ENCODE results near the gene TMEM236.

Gene TMEM236

GRCh38 chr10:17787087-17787961 lies 35.3 kb downstream of the TMEM236 start:
- peak; percentile 80 for DNase-seq (ENCODE audit: low read depth, low spot score)

- no peak for DNase-seq (ENCODE audit: low read depth, low spot score)
Observed at GRCh38 chr10:17788646-17789045, 36.6 kb downstream of the TMEM236 start.

GRCh38 chr10:17789396-17789795 lies 37.4 kb downstream of the TMEM236 start:
- no peak for DNase-seq (ENCODE audit: low read depth, low spot score)

GRCh38 chr10:17790651-17791050 lies 38.6 kb downstream of the TMEM236 start:
- DNase-seq (ENCODE audit: low read depth, low spot score) = no peak

- no peak for DNase-seq (ENCODE audit: low read depth, low spot score)
Observed at GRCh38 chr10:17792991-17793390, 41.0 kb downstream of the TMEM236 start.

- DNase-seq (ENCODE audit: low read depth, low spot score) = no peak
Observed at GRCh38 chr10:17793823-17794644, 42.0 kb downstream of the TMEM236 start.

GRCh38 chr10:17795083-17795482 lies 43.1 kb downstream of the TMEM236 start:
- DNase-seq (ENCODE audit: low read depth, low spot score) = no peak

GRCh38 chr10:17795813-17796594 lies 44.0 kb downstream of the TMEM236 start:
- no peak for DNase-seq (ENCODE audit: low read depth, low spot score)

GRCh38 chr10:17801507-17801906 lies 49.5 kb downstream of the TMEM236 start:
- no peak for DNase-seq (ENCODE audit: low read depth, low spot score)

GRCh38 chr10:17802350-17802749 lies 50.3 kb downstream of the TMEM236 start:
- DNase-seq (ENCODE audit: low read depth, low spot score) = no peak

- no peak for DNase-seq (ENCODE audit: low read depth, low spot score)
Observed at GRCh38 chr10:17802976-17803375, 51.0 kb downstream of the TMEM236 start.

- no peak for DNase-seq (ENCODE audit: low read depth, low spot score)
Observed at GRCh38 chr10:17805330-17805729, 53.3 kb downstream of the TMEM236 start.

GRCh38 chr10:17805921-17806577 lies 54.0 kb downstream of the TMEM236 start:
- peak; percentile 38 for DNase-seq (ENCODE audit: low read depth, low spot score)

GRCh38 chr10:17808971-17809841 lies 57.2 kb downstream of the TMEM236 start, which contains the start of gene MRC1:
MRC1 (plus strand) TSS chr10:17809348; CDS start chr10:17809466, 118 bp downstream.
- no peak for DNase-seq (ENCODE audit: low read depth, low spot score)

- no peak for DNase-seq (ENCODE audit: low read depth, low spot score)
Observed at GRCh38 chr10:17811146-17811865, 59.3 kb downstream of the TMEM236 start.

- no peak for DNase-seq (ENCODE audit: low read depth, low spot score)
Observed at GRCh38 chr10:17814973-17815372, 63.0 kb downstream of the TMEM236 start.

GRCh38 chr10:17816199-17816598 lies 64.2 kb downstream of the TMEM236 start:
- DNase-seq (ENCODE audit: low read depth, low spot score) = no peak

- DNase-seq (ENCODE audit: low read depth, low spot score) = no peak
Observed at GRCh38 chr10:17817316-17817715, 65.3 kb downstream of the TMEM236 start.

- DNase-seq (ENCODE audit: low read depth, low spot score) = no peak
Observed at GRCh38 chr10:17817790-17818189, 65.8 kb downstream of the TMEM236 start.

- no peak for DNase-seq (ENCODE audit: low read depth, low spot score)
Observed at GRCh38 chr10:17819836-17820235, 67.8 kb downstream of the TMEM236 start.

Data from ELF-1 (cell line).